MM.1S (cell line): Measurements from ENCODE around the gene LKAAEAR1.

ENCODE experiments used
- DNase-seq: peaks from one replicate; pipeline ENCODE4 v3.0.0-alpha.2; 2015
- H2AFZ ChIP-seq: fragments of 300-600 bp; sonication (generic); 2 replicates; pipeline ENCODE4 v1.6.0; 2016; ENCODE audit warnings: antibody characterized with exemption, low read length
- H3F3A ChIP-seq: fragments of 300-600 bp; sonication (generic); 2 replicates; pipeline ENCODE4 v1.6.1; 2016; ENCODE audit warnings: mild to moderate bottlenecking, antibody characterized with exemption, low read length, moderate library complexity, mixed read lengths; ENCODE audit not compliant: insufficient read depth
- H3K27ac ChIP-seq: fragments of 300-600 bp; sonication (generic); 2 replicates; pipeline ENCODE4 v1.5.1; 2016; ENCODE audit warnings: mild to moderate bottlenecking, low read length
- H3K27me3 ChIP-seq: fragments of 300-600 bp; sonication (generic); replicated peaks from 2 replicates; pipeline ENCODE4 v1.6.0; 2016; ENCODE audit warnings: low read length; ENCODE audit not compliant: insufficient read depth
- H3K36me3 ChIP-seq: fragments of 300-600 bp; sonication (generic); replicated peaks from 2 replicates; pipeline ENCODE4 v1.6.1; 2016; ENCODE audit warnings: mild to moderate bottlenecking, low read length, mixed read lengths; ENCODE audit not compliant: insufficient read depth
- H3K4me1 ChIP-seq: fragments of 300-600 bp; sonication (generic); 2 replicates; pipeline ENCODE4 v1.6.1; 2016; ENCODE audit warnings: low read length, mixed read lengths
- H3K4me2 ChIP-seq: fragments of 300-600 bp; sonication (generic); 2 replicates; pipeline ENCODE4 v1.6.0; 2016; ENCODE audit warnings: low read depth, low read length
- H3K4me3 ChIP-seq: fragments of 300-600 bp; sonication (generic); 2 replicates; pipeline ENCODE4 v1.5.1; 2016; ENCODE audit warnings: low read length, mixed read lengths
- H3K79me2 ChIP-seq: fragments of 300-600 bp; sonication (generic); 2 replicates; pipeline ENCODE4 v1.6.1; 2016; ENCODE audit warnings: mixed run types, low read length, mixed read lengths
- H3K9ac ChIP-seq: fragments of 300-600 bp; sonication (generic); 2 replicates; pipeline ENCODE4 v1.6.1; 2016; ENCODE audit warnings: low read length, mixed read lengths
- H3K9me2 ChIP-seq: fragments of 300-600 bp; sonication (generic); replicated peaks from 2 replicates; pipeline ENCODE4 v1.6.1; 2016; ENCODE audit warnings: mild to moderate bottlenecking, low read length, mixed read lengths; ENCODE audit not compliant: insufficient read depth
- H3K9me3 ChIP-seq: fragments of 300-600 bp; sonication (generic); replicated peaks from 2 replicates; pipeline ENCODE4 v1.6.1; 2016; ENCODE audit warnings: mild to moderate bottlenecking, low read length, mixed read lengths; ENCODE audit not compliant: insufficient read depth
- H4K20me1 ChIP-seq: fragments of 300-600 bp; sonication (generic); 2 replicates; pipeline ENCODE4 v1.6.1; 2016; ENCODE audit warnings: mild to moderate bottlenecking, low read length, moderate library complexity, mixed read lengths; ENCODE audit not compliant: insufficient read depth
- CTCF ChIP-seq: fragments of 300-600 bp; sonication (generic); IDR thresholded peaks from 2 replicates; pipeline ENCODE4 v1.5.1; 2016; ENCODE audit warnings: antibody characterized with exemption, low read length, mixed read lengths
- EZH2 ChIP-seq: fragments of 300-600 bp; sonication (generic); optimal IDR thresholded peaks from 2 replicates; pipeline ENCODE3; 2017; ENCODE audit warnings: low read depth, mild to moderate bottlenecking, antibody characterized with exemption, low read length, mixed read lengths
- EZH2phosphoT487 ChIP-seq: fragments of 300-600 bp; sonication (generic); IDR thresholded peaks from 2 replicates; pipeline ENCODE4 v1.6.1; 2018; ENCODE audit warnings: antibody characterized with exemption, low read length

Gene LKAAEAR1

GRCh38 chr20:64050261-64051032, 33.8 kb downstream of the LKAAEAR1 start:
- Histone ChIP-seq H3K9me2 (no peaks in the 10 kb centered on the region), H3F3A (no peaks in the 10 kb centered on the region), H3K27me3 (peaks cover 76% of the 10 kb centered on the region), H3K27ac (no peak overlapping the region), H3K9ac (no peak overlapping the region), H3K4me2 (no peak overlapping the region), H4K20me1 (no peaks in the 10 kb centered on the region), H3K36me3 (no peaks in the 10 kb centered on the region), H3K79me2 (no peaks in the 10 kb centered on the region), H2AFZ (no peak overlapping the region), H3K9me3 (no peaks in the 10 kb centered on the region), H3K4me1 (no peaks in the 10 kb centered on the region), H3K4me3 (no peak overlapping the region)
- TF ChIP-seq EZH2phosphoT487 (no peak), EZH2 (no peak), CTCF (no peak)
- no peak for DNase-seq

GRCh38 chr20:64049878-64050260, 34.3 kb downstream of the LKAAEAR1 start:
- no peaks in the 10 kb centered on the region for H3K79me2 ChIP-seq
- peaks cover 82% of the 10 kb centered on the region for H3K27me3 ChIP-seq
- no peak overlapping the region for H3K27ac ChIP-seq
- no peak overlapping the region for H3K4me3 ChIP-seq
- no peak overlapping the region for H3K9ac ChIP-seq
- no peaks in the 10 kb centered on the region for H4K20me1 ChIP-seq
- H3F3A ChIP-seq, result no peaks in the 10 kb centered on the region
- no peak overlapping the region for H2AFZ ChIP-seq
- H3K4me2 ChIP-seq, result no peak overlapping the region
- no peaks in the 10 kb centered on the region for H3K36me3 ChIP-seq
- H3K4me1 ChIP-seq, result no peaks in the 10 kb centered on the region
- TF ChIP-seq CTCF (no peak), EZH2 (no peak), EZH2phosphoT487 (no peak)
- no peak for DNase-seq
- no peaks in the 10 kb centered on the region for H3K9me3 ChIP-seq
- H3K9me2 ChIP-seq, result no peaks in the 10 kb centered on the region

- H3K9ac ChIP-seq, result no peak within 1 kb of the TSS
- no peak for DNase-seq
- H3K4me1 ChIP-seq, result no peaks in the 10 kb centered on the region
These were observed 34.9 kb downstream of the LKAAEAR1 start, which contains the start of gene SOX18 for GRCh38 chr20:64049060-64049877. Gene SOX18, minus strand, starts transcription at chr20:64049639. Its CDS starts 123 bp downstream, at chr20:64049516.

More at GRCh38 chr20:64049060-64049877, 34.9 kb downstream of the LKAAEAR1 start, which contains the start of gene SOX18:
- Histone ChIP-seq H3K36me3 (no peaks in the 10 kb centered on the region), H3K27ac (no peak within 1 kb of the TSS), H3F3A (no peaks in the 10 kb centered on the region), H3K9me2 (no peaks in the 10 kb centered on the region), H3K27me3 (peaks cover 84% of the 10 kb centered on the region), H3K79me2 (no peaks in the 10 kb centered on the region), H3K9me3 (no peaks in the 10 kb centered on the region), H3K4me2 (no peak within 1 kb of the TSS), H3K4me3 (no peak within 1 kb of the TSS), H2AFZ (no peak within 1 kb of the TSS), H4K20me1 (no peaks in the 10 kb centered on the region)
- TF ChIP-seq EZH2phosphoT487, result no peak
- TF ChIP-seq EZH2, result no peak
- TF ChIP-seq CTCF, result no peak
